RPMI8226 (cell line): ENCODE data around the gene RCAN3.

Experiments
- DNase-seq: peaks from one replicate; pipeline ENCODE4 v3.0.0-alpha.2; 2015

RCAN3 gene

GRCh38 chr1:24551960-24552571 lies 49.4 kb downstream of the RCAN3 start:
- DNase-seq: no peak

- DNase-seq: no peak
Measured at GRCh38 chr1:24553931-24554330, 51.3 kb downstream of the RCAN3 start.

GRCh38 chr1:24554714-24555113 lies 52.1 kb downstream of the RCAN3 start:
- DNase-seq: no peak

GRCh38 chr1:24555591-24556413 lies 53.2 kb downstream of the RCAN3 start, which contains the start of gene NCMAP:
NCMAP (plus strand) TSS chr1:24556087; CDS start chr1:24595431, 39,344 bp downstream.
- peak; percentile 66 for DNase-seq

GRCh38 chr1:24556414-24556795 lies 53.8 kb downstream of the RCAN3 start:
- DNase-seq: no peak

- no peak for DNase-seq
Measured at GRCh38 chr1:24557220-24557619, 54.6 kb downstream of the RCAN3 start.

GRCh38 chr1:24557711-24558131 lies 55.1 kb downstream of the RCAN3 start:
- peak; percentile 75 for DNase-seq

- DNase-seq: no peak
Measured at GRCh38 chr1:24558455-24558854, 55.8 kb downstream of the RCAN3 start.

- peak; percentile 60 for DNase-seq
Measured at GRCh38 chr1:24558902-24559791, 56.5 kb downstream of the RCAN3 start.

GRCh38 chr1:24560361-24560760 lies 57.7 kb downstream of the RCAN3 start:
- DNase-seq: no peak

GRCh38 chr1:24562625-24563024 lies 60.0 kb downstream of the RCAN3 start:
- DNase-seq: peak; percentile 56

GRCh38 chr1:24564695-24565094 lies 62.1 kb downstream of the RCAN3 start:
- DNase-seq: no peak

GRCh38 chr1:24566236-24566867 lies 63.7 kb downstream of the RCAN3 start:
- DNase-seq: no peak

- DNase-seq: peak; percentile 50
Measured at GRCh38 chr1:24567792-24568388, 65.3 kb downstream of the RCAN3 start.

- no peak for DNase-seq
Measured at GRCh38 chr1:24568475-24568874, 65.8 kb downstream of the RCAN3 start.

- no peak for DNase-seq
Measured at GRCh38 chr1:24570265-24571125, 67.9 kb downstream of the RCAN3 start.

- peak; percentile 35 for DNase-seq
Measured at GRCh38 chr1:24572301-24572700, 69.7 kb downstream of the RCAN3 start.

GRCh38 chr1:24575905-24576587 lies 73.4 kb downstream of the RCAN3 start:
- DNase-seq: no peak

GRCh38 chr1:24578846-24579245 lies 76.2 kb downstream of the RCAN3 start:
- DNase-seq: no peak

GRCh38 chr1:24580756-24581155 lies 78.1 kb downstream of the RCAN3 start:
- DNase-seq: no peak

- DNase-seq: peak; percentile 71
Measured at GRCh38 chr1:24584171-24584647, 81.6 kb downstream of the RCAN3 start.
